Colonic mucosa (tissue), 4 donors: ENCODE measurements around the gene APOBEC3B. TPM values are rescaled to one million over a fixed set of nuclear protein-coding genes. Genes with fewer than 3 reads are reported as not detected.
"Not testable (repeated sequence)": the region's sequence is repeated elsewhere in the genome, so short reads cannot be mapped to it uniquely, and the experiment has no call there.

Experiments used
- DNase-seq: peaks from one replicate; pipeline ENCODE4 v3.0.0-alpha.2; 2020
- H3K27ac ChIP-seq: fragments of 200-600 bp; one replicate; pipeline ENCODE4 v1.8.0; 2021
- H3K27me3 ChIP-seq: fragments of 200-600 bp; one replicate; pipeline ENCODE4 v1.8.0; 2021
- H3K36me3 ChIP-seq: fragments of 200-600 bp; one replicate; pipeline ENCODE4 v1.8.0; 2021
- H3K4me1 ChIP-seq: fragments of 200-600 bp; one replicate; pipeline ENCODE4 v1.8.0; 2021; ENCODE audit warnings: mild to moderate bottlenecking
- H3K4me3 ChIP-seq: fragments of 200-600 bp; one replicate; pipeline ENCODE4 v1.8.0; 2021
- H3K9ac ChIP-seq, 2 donors: one replicate each; pipeline ENCODE4 v1.7.0; 2013; ENCODE audit warnings: control low read depth in 2 of 2, low read depth in 2 of 2, low read length in 2 of 2
- H3K9me3 ChIP-seq: fragments of 200-600 bp; one replicate; pipeline ENCODE4 v1.8.0; 2021
- intact Hi-C: fragments of 100-400 bp; cut with DNase I; formaldehyde crosslinking; loops from one replicate; pipeline ENCODE4 v1.14.1; 2022
- total RNA-seq, 2 donors: library from RNA; stranded (reverse); fragmentation: NEBNext Ultra II Directional in 1 of 2; extraction: Animal tissue kit (Norgen Biotek cat#: 25700) in 1 of 2; gene quantifications; one replicate each; pipeline ENCODE4 v1.2.1, GENCODE V29; 2021
- TF ChIP-seq, protein P1 (sequence below): fragments of 200-600 bp; IDR thresholded peaks from one replicate; pipeline ENCODE4 v1.8.0; 2022; ENCODE audit warnings: antibody characterized with exemption, mild to moderate bottlenecking
- donor health status: healthy.
- donor health status: DM: no; HTN: no; CAD: no.
- donor health status: DM: no; HTN: no; CAD: no.

Gene APOBEC3B
- total RNA-seq, 2 donors from 2014 or later, result 9.3 to 18.9 TPM

DNA sequence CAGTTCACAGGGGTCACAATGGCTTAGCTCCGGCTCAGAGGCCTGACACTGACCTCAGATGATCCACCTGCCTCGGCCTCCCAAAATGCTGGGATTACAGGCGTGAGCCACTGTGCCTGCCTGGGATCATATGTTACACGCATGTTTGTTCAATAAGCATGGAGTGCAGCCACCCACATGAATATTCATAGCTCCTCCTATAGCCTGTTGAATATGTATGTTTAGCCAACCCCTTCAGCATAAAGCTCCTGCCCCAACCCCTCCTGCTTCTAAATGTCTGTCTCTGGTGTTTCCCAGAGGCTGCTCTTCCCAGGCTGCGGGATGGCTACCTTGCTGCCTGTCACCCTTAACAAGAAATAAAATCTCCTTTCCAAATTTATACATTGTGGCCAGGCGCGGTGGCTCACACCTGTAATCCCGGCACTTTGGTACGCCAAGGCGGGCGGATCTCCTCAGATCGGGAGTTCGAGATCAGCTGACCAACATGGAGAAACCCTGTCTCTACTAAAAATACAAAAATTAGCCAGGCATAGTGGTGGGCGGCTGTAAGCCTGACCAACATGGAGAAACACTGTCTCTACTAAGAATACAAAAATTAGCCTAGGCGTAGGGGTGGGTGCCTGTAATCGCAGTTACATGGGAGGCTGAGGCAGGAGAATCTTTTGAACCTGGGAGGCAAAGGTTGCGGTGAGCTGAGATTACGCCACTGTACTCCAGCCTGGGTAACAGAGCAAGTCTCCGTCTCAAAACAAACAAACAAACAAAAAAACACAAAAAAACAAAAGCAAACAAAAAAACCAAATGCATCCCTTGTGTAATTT lies 57.4 kb downstream of the APOBEC3B start:
- H3K36me3 ChIP-seq, result no peaks in the 10 kb centered on the region
- DNase-seq, result no peak
- TF ChIP-seq, protein P1, sequence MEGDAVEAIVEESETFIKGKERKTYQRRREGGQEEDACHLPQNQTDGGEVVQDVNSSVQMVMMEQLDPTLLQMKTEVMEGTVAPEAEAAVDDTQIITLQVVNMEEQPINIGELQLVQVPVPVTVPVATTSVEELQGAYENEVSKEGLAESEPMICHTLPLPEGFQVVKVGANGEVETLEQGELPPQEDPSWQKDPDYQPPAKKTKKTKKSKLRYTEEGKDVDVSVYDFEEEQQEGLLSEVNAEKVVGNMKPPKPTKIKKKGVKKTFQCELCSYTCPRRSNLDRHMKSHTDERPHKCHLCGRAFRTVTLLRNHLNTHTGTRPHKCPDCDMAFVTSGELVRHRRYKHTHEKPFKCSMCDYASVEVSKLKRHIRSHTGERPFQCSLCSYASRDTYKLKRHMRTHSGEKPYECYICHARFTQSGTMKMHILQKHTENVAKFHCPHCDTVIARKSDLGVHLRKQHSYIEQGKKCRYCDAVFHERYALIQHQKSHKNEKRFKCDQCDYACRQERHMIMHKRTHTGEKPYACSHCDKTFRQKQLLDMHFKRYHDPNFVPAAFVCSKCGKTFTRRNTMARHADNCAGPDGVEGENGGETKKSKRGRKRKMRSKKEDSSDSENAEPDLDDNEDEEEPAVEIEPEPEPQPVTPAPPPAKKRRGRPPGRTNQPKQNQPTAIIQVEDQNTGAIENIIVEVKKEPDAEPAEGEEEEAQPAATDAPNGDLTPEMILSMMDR, result no peak
- H3K4me1 ChIP-seq, result peaks cover 8% of the 10 kb centered on the region
- no peaks in the 10 kb centered on the region for H3K27me3 ChIP-seq
- no peak overlapping the region for H3K4me3 ChIP-seq
- no peaks in the 10 kb centered on the region for H3K9me3 ChIP-seq
- intact Hi-C loops, result no loop called here
- no peak overlapping the region for H3K9ac ChIP-seq
- no peak overlapping the region for H3K27ac ChIP-seq

DNA sequence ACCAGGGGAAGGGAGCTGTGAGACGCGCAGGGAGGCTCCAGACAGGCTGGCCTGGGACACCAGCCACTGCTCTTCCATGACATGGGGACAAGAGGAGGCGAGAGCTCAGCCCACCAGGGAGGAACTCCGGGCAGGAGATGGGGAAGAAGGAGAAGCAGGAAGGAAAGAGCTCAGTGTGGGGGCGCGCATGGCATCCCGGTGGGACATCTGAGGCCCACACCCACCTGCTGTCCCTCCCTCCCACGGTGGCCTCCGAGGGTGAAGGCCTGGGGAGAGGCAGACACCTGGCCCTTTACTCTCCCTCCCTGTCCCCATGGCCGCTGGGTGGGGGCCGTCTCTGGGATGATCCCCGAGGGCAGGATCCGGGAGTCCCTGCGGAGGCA lies 58.0 kb downstream of the APOBEC3B start:
- H3K4me1 ChIP-seq, H3K9me3 ChIP-seq, H3K27me3 ChIP-seq, H3K36me3 ChIP-seq, DNase-seq, H3K9ac ChIP-seq, intact Hi-C loops: not testable (repeated sequence)
- Histone ChIP-seq H3K4me3 (peak overlapping the region; percentile 54), H3K27ac (peak overlapping the region; percentile 88)

DNA sequence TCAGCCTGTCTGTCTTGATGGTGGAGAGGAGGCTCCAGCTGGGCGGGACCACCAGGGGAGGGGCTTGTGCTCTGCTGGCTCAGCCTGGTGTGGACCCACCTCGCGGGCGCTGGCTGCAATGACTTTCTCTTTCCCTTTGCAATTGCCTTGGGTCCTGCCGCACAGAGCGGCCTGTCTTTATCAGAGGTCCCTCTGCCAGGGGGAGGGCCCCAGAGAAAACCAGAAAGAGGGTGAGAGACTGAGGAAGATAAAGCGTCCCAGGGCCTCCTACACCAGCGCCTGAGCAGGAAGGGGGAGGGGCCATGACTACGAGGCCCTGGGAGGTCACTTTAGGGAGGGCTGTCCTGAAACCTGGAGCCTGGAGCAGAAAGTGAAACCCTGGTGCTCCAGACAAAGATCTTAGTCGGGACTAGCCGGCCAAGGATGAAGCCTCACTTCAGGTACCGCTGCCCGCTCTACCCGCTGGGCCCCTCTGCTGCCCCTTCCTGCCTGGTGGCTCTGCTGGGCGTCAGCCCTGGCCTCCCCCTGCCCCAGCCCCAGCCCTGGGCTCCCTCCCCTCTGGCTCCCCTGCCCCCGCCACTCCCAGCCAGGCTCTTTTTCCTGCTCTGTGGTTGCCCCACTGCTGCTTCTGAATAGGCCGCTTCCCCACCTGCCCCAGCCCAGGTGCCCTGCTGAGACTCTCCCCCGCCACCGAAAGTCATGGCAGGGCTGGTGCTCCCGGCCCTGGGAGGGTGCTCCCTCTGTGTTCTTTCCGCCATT lies 58.6 kb downstream of the APOBEC3B start, which contains the start of gene APOBEC3F:
Gene APOBEC3F, plus strand, starts transcription at position 327 of the 759 bp plus-strand sequence. Its CDS starts 97 bp downstream, at position 424.
- H3K27me3 ChIP-seq, H3K4me1 ChIP-seq, H3K9me3 ChIP-seq, intact Hi-C loops, H3K36me3 ChIP-seq: not testable (repeated sequence)
- Histone ChIP-seq H3K4me3 (peak within 1 kb of the TSS; percentile 54), H3K27ac (peak within 1 kb of the TSS; percentile 88), H3K9ac (peak within 1 kb of the TSS; percentile 70 to 73)
- peak; percentile 72 for DNase-seq

DNA sequence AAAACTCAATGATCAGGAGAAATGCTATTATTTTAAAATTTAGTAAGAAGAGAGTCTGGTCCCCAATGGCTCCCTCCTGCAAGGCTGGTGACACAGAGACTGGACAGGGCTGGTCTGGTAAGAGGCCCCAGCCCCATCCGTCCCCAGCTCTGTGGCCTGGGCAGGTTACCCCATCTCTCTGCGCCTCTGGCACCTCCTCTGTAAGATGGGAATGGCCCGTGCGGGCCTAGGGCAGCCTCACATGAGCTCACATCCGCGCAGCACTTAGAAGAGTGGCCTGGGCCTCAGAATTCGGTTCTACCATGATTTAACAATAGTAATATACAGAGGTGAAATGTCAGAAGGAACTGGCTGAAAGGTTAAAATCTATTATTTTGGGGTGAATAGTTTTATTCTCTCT lies 59.8 kb downstream of the APOBEC3B start:
- no peaks in the 10 kb centered on the region for H3K36me3 ChIP-seq
- TF ChIP-seq, protein P1, result no peak
- intact Hi-C loops, result no loop called here
- peaks cover 8% of the 10 kb centered on the region for H3K4me1 ChIP-seq
- H3K9me3 ChIP-seq, result no peaks in the 10 kb centered on the region
- H3K27ac ChIP-seq, result peak overlapping the region; percentile 88
- peak overlapping the region; percentile 54 for H3K4me3 ChIP-seq
- no peak overlapping the region for H3K9ac ChIP-seq
- no peak for DNase-seq
- H3K27me3 ChIP-seq, result no peaks in the 10 kb centered on the region

Other genes starting within 250 kb of the APOBEC3B start
- 100 to 1,000 TPM; 106 to 123 TPM for gene SUN2, start 226.3 kb upstream of the APOBEC3B start, total RNA-seq
- gene DNAL4, start 188.2 kb upstream of the APOBEC3B start, total RNA-seq, result 10 to 100 TPM; 15.8 to 17.8 TPM
- gene NPTXR, start 138.3 kb upstream of the APOBEC3B start, total RNA-seq, result 1 to 10 TPM in 1 of 2 donors, under 1 TPM in 1; 0.82 to 2.0 TPM
- gene CBX6, start 110.1 kb upstream of the APOBEC3B start, total RNA-seq, result 10 to 100 TPM in 1 of 2 donors, 1 to 10 TPM in 1; 9.2 to 14.5 TPM
- 1 to 10 TPM in 1 of 2 donors, not detected in 1; 1.4 TPM for gene APOBEC3A, start 24.7 kb upstream of the APOBEC3B start, total RNA-seq
- gene APOBEC3C, start 31.9 kb downstream of the APOBEC3B start, total RNA-seq, result 10 to 100 TPM; 13.5 to 49.0 TPM
- gene APOBEC3D, start 38.8 kb downstream of the APOBEC3B start, total RNA-seq, result 1 to 10 TPM; 6.0 to 7.0 TPM
- 1 to 10 TPM; 7.0 to 7.3 TPM for gene APOBEC3F, start 58.5 kb downstream of the APOBEC3B start, total RNA-seq
- gene APOBEC3G, start 94.9 kb downstream of the APOBEC3B start, total RNA-seq, result 1 to 10 TPM; 2.1 to 3.9 TPM
- gene APOBEC3H, start 114.9 kb downstream of the APOBEC3B start, total RNA-seq, result under 1 TPM in 1 of 2 donors, not detected in 1; 0.45 TPM
- 10 to 100 TPM; 15.0 to 21.1 TPM for gene CBX7, start 170.3 kb downstream of the APOBEC3B start, total RNA-seq